Nephron progenitor cell (in vitro differentiated cells): ENCODE results near the gene CC2D2A.

Experiments used
- DNase-seq: peaks from one replicate; pipeline ENCODE4 v3.0.0; 2021
- H3K27ac Mint-ChIP-seq: 2 replicates; pipeline ENCODE4 v1.8.0; 2021; ENCODE audit warnings: mild to moderate bottlenecking, moderate library complexity, mixed read lengths
- H3K27me3 Mint-ChIP-seq: 2 replicates; pipeline ENCODE4 v1.8.0; 2021; ENCODE audit warnings: mild to moderate bottlenecking, low read depth, mixed read lengths; ENCODE audit not compliant: poor library complexity
- H3K36me3 Mint-ChIP-seq: 2 replicates; pipeline ENCODE4 v1.8.0; 2021; ENCODE audit warnings: low read depth, mixed read lengths
- H3K4me1 Mint-ChIP-seq: 2 replicates; pipeline ENCODE4 v1.8.0; 2021; ENCODE audit warnings: mixed read lengths
- H3K4me3 Mint-ChIP-seq: 2 replicates; pipeline ENCODE4 v1.8.0; 2021; ENCODE audit warnings: mild to moderate bottlenecking, moderate library complexity, mixed read lengths
- H3K9me3 Mint-ChIP-seq: 2 replicates; pipeline ENCODE4 v1.8.0; 2021; ENCODE audit warnings: mild to moderate bottlenecking, moderate library complexity, mixed read lengths
- TF ChIP-seq, protein P1 (sequence below): fragments of 200-600 bp; sonication (generic); IDR thresholded peaks from 2 replicates; pipeline ENCODE4 v1.5.0; 2021; ENCODE audit warnings: antibody characterized with exemption

CC2D2A gene

DNA sequence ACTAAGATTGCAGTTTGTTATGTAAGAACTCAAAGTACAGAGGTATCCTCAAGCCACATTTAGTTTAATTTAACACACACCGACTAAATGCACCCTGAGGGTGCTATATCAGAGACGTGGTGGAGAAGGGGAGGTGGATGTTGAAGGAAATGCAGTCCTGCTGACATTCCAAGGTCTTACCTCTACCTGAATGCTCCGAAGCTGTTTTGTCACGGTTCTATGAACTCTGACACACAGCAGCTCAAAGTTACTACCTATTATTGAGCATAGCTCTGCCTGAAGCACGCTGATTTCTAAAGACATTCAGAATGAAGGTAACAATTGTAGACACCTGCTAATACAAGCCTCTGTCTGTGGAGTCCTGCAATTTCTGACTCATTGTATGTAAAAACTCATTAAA lies 6.7 kb downstream of the CC2D2A start:
- peaks cover 38% of the 10 kb centered on the region for H3K4me1 Mint-ChIP-seq
- peaks cover 4% of the 10 kb centered on the region for H3K27me3 Mint-ChIP-seq
- TF ChIP-seq, protein P1, sequence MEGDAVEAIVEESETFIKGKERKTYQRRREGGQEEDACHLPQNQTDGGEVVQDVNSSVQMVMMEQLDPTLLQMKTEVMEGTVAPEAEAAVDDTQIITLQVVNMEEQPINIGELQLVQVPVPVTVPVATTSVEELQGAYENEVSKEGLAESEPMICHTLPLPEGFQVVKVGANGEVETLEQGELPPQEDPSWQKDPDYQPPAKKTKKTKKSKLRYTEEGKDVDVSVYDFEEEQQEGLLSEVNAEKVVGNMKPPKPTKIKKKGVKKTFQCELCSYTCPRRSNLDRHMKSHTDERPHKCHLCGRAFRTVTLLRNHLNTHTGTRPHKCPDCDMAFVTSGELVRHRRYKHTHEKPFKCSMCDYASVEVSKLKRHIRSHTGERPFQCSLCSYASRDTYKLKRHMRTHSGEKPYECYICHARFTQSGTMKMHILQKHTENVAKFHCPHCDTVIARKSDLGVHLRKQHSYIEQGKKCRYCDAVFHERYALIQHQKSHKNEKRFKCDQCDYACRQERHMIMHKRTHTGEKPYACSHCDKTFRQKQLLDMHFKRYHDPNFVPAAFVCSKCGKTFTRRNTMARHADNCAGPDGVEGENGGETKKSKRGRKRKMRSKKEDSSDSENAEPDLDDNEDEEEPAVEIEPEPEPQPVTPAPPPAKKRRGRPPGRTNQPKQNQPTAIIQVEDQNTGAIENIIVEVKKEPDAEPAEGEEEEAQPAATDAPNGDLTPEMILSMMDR = no peak
- DNase-seq = no peak
- H3K4me3 Mint-ChIP-seq = no peak overlapping the region
- H3K9me3 Mint-ChIP-seq = no peaks in the 10 kb centered on the region
- H3K27ac Mint-ChIP-seq = no peak overlapping the region
- peaks cover 8% of the 10 kb centered on the region for H3K36me3 Mint-ChIP-seq

DNA sequence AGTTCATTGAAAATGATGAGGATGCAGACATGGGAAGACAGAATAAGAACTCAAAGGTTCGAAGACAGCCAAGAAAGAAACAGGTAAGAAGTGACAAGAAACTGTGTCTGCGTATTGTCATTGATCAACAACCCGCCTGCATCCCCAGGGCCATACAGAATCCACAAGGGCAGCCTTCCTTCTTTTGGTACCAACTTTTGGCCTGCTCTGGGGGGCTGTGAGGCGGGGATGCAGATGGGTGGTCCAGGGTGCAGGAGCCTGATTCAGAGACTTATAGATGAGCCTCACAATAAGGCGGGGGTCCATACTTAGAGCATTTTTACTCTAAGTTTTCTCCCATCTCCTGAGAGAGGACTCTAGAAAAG lies 9.0 kb downstream of the CC2D2A start:
- H3K9me3 Mint-ChIP-seq = no peaks in the 10 kb centered on the region
- H3K27me3 Mint-ChIP-seq = peaks cover 2% of the 10 kb centered on the region
- TF ChIP-seq, protein P1 = no peak
- H3K27ac Mint-ChIP-seq = peak overlapping the region; percentile 78
- peak overlapping the region; percentile 88 for H3K4me3 Mint-ChIP-seq
- peaks cover 31% of the 10 kb centered on the region for H3K36me3 Mint-ChIP-seq
- no peak for DNase-seq
- H3K4me1 Mint-ChIP-seq = peaks cover 31% of the 10 kb centered on the region

DNA sequence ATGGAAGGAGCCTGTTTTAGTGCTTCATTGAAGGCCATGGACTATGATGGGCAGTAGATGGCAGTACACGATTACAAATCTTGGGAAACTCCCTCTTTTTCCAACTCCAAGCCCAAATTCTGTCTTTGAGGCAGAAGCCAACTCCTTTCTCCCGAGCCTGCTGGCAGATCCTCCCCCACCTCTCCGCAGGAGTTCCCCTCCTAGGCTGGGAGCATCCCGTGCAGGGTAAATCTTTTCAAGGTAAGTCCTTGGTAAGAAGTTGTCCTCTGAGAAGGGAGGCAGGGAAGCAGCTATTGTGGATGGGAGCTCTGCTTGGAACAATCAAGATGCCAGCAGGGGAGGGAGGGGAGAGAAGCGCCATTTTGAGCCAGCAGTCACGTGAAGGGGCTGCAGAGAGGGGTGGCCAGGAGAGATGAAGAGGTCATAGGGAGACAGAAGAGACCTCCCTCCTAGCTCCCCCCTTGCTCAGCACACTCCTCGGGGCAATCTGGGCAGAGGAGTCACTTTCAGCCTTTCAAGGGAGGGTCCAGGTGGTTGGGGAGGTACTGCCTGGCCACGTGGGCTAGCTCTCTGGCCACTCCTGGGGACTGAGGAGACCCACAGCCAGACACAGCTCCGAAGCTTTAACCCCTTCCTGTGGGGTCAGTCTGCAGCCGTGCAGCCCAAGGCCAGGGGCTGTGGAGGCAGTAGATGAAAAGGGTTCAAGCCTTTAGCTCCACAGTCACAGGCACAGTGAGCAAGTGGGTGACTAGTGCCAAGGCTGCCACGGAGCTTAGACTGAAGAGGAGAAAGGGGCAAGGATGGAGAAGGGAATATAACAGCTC lies 9.6 kb downstream of the CC2D2A start:
- DNase-seq = peak; percentile 56
- peak overlapping the region; percentile 95 for H3K27ac Mint-ChIP-seq
- peaks cover 37% of the 10 kb centered on the region for H3K36me3 Mint-ChIP-seq
- TF ChIP-seq, protein P1 = peak; percentile 58
- peaks cover 36% of the 10 kb centered on the region for H3K4me1 Mint-ChIP-seq
- H3K4me3 Mint-ChIP-seq = peak overlapping the region; percentile 88
- no peaks in the 10 kb centered on the region for H3K27me3 Mint-ChIP-seq
- peaks cover 4% of the 10 kb centered on the region for H3K9me3 Mint-ChIP-seq

DNA sequence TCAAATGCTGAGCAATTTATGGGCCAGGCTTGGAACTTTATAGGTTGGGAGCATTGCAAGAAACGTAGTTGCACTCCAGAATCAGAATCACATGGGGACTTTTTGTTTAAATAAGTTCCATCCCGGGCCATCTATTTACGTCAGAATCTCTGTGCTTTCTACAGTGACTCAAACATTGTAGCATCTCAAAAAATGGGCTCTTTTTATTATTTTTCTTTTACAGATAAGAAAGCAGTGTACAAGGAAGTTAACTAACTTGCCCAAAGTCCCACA lies 10.2 kb downstream of the CC2D2A start:
- Mint-ChIP-seq H3K36me3 (peaks cover 42% of the 10 kb centered on the region), H3K4me1 (peaks cover 36% of the 10 kb centered on the region), H3K27me3 (no peaks in the 10 kb centered on the region), H3K27ac (peak overlapping the region; percentile 45), H3K4me3 (peak overlapping the region; percentile 88), H3K9me3 (peaks cover 6% of the 10 kb centered on the region)
- TF ChIP-seq, protein P1 = no peak
- DNase-seq = no peak

DNA sequence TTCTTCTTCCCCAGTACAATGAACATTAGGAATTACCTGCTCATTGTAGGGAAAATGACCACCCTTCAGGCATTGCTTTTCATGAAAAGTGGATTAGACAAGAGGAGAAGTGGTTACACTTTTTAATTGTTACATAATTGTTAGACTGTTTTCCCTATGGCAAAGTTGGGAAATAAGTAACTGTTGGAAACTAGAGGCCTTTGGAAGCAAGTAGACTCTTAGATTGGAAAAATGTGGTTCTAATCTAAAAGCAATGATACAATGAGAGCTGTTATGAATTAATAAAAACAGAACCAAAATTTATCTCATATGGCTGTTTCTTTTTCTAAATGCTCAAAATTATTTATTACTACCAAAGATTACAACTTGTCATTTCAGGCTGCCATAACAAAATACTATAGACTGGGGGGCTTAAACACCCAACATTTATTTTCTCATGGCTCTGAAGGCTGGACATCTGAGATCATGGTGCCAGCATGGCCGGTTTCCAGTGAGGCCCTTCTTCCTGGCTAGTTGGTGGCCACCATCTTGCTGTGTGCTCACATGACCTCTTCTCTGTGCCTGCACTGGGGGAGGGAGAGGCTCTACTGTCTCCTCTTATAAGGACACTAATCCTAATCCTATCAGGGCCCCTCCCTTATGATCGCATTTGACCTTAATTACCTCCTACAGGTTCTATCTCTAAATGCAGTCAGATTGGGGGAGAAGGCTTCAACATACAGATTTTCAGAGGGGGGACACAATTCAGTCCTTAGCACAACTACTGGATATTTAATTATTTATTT lies 12.5 kb downstream of the CC2D2A start:
- no peak for DNase-seq
- TF ChIP-seq, protein P1 = no peak
- Mint-ChIP-seq H3K9me3 (peaks cover 29% of the 10 kb centered on the region), H3K4me1 (peaks cover 36% of the 10 kb centered on the region), H3K27ac (no peak overlapping the region), H3K4me3 (no peak overlapping the region), H3K36me3 (peaks cover 65% of the 10 kb centered on the region), H3K27me3 (no peaks in the 10 kb centered on the region)
